NT2/D1 (cell line): ENCODE results near the gene HOXA10.

Experiments
- YY1 ChIP-seq: IDR thresholded peaks from 2 replicates; pipeline ENCODE4 v1.6.1; 2011; ENCODE audit not compliant: insufficient read length, insufficient read depth
- ZNF274 ChIP-seq: IDR thresholded peaks from 2 replicates; pipeline ENCODE4 v1.6.1; 2011; ENCODE audit warnings: mild to moderate bottlenecking, low read depth, low read length

- TF ChIP-seq YY1 (no peak), ZNF274 (no peak)
Observed at GRCh38 chr7:27148031-27148755, 25.9 kb downstream of the HOXA10 start.
